PC-9 (cell line): ENCODE results near the gene CDADC1. TPM values are rescaled to one million over a fixed set of nuclear protein-coding genes. Genes with fewer than 3 reads are reported as not detected.

Experiments used
- BruUV-seq: library from RNA; stranded (reverse); fragments of 400-500 nt; replicated peaks from 2 replicates; lab custom pipeline; 2021; lab: Mats Ljungman, UMichigan
- CTCF ChIA-PET: fragments of 300-600 bp; sonication (Branson Sonifier 250); formaldehyde crosslinking; loops from one replicate; lab custom pipeline; 2022; ENCODE audit warnings: antibody characterized with exemption; lab: Charles Lee
- POLR2A ChIA-PET: fragments of 300-600 bp; sonication (Branson Sonifier 250); formaldehyde crosslinking; loops from one replicate; lab custom pipeline; 2022; ENCODE audit warnings: antibody characterized with exemption; ENCODE audit not compliant: unreplicated experiment; lab: Charles Lee
- DNase-seq, 2 experiments: peaks; one replicate each; pipeline versions ENCODE4 v3.0.0 to v3.0.0-alpha.2; 2015 to 2022; ENCODE audit warnings: mixed read lengths in 1 of 2
- H2AFZ ChIP-seq: fragments of 200-600 bp; sonication (generic); 2 replicates; pipeline ENCODE4 v1.8.1; 2017; ENCODE audit warnings: antibody characterized with exemption
- H3F3A ChIP-seq: fragments of 200-600 bp; sonication (generic); 2 replicates; pipeline ENCODE4 v1.8.1; 2017; ENCODE audit warnings: antibody characterized with exemption, mild to moderate bottlenecking, low read depth; ENCODE audit not compliant: insufficient read depth
- H3K27ac ChIP-seq: fragments of 200-600 bp; sonication (generic); 2 replicates; pipeline ENCODE4 v1.6.1; 2016; ENCODE audit warnings: mixed run types
- H3K27me3 ChIP-seq: fragments of 200-600 bp; sonication (generic); 2 replicates; pipeline ENCODE4 v1.6.1; 2016; ENCODE audit warnings: low read depth, mixed run types; ENCODE audit not compliant: insufficient read depth
- H3K36me3 ChIP-seq: fragments of 200-600 bp; sonication (generic); 2 replicates; pipeline ENCODE4 v1.6.1; 2016; ENCODE audit warnings: low read depth, mixed run types
- H3K4me1 ChIP-seq: fragments of 200-600 bp; sonication (generic); replicated peaks from 2 replicates; pipeline ENCODE4 v1.6.1; 2016; ENCODE audit warnings: mixed run types; ENCODE audit not compliant: insufficient read depth
- H3K4me2 ChIP-seq: fragments of 200-600 bp; sonication (generic); 2 replicates; pipeline ENCODE4 v1.6.1; 2017; ENCODE audit warnings: mixed run types
- H3K4me3 ChIP-seq: fragments of 200-600 bp; sonication (generic); 2 replicates; pipeline ENCODE4 v1.6.1; 2016; ENCODE audit warnings: mixed run types
- H3K79me2 ChIP-seq: fragments of 200-600 bp; sonication (generic); 2 replicates; pipeline ENCODE4 v1.6.1; 2017; ENCODE audit warnings: low read depth, mixed run types
- H3K9me2 ChIP-seq: fragments of 200-600 bp; sonication (generic); 2 replicates; pipeline ENCODE4 v1.8.1; 2017; ENCODE audit warnings: mild to moderate bottlenecking; ENCODE audit not compliant: insufficient read depth
- H3K9me3 ChIP-seq: fragments of 200-600 bp; sonication (generic); 2 replicates; pipeline ENCODE4 v1.8.1; 2016; ENCODE audit warnings: low read depth; ENCODE audit not compliant: insufficient read depth
- H4K20me1 ChIP-seq: fragments of 200-600 bp; sonication (generic); 2 replicates; pipeline ENCODE4 v1.8.1; 2017; ENCODE audit not compliant: insufficient read depth
- CTCF ChIP-seq: fragments of 200-600 bp; sonication (generic); conservative IDR thresholded peaks from 2 replicates; pipeline ENCODE4 v1.6.1; 2017; ENCODE audit warnings: mixed run types, antibody characterized with exemption, mild to moderate bottlenecking, moderate library complexity
- EZH2 ChIP-seq: fragments of 200-600 bp; sonication (generic); IDR thresholded peaks from 2 replicates; pipeline ENCODE4 v1.8.0; 2017; ENCODE audit warnings: antibody characterized with exemption, low read depth
- intact Hi-C: fragments of 100-400 bp; cut with micrococcal nuclease; formaldehyde crosslinking; loops from one replicate; pipeline ENCODE4 v1.10.0; 2022; ENCODE audit not compliant: unreplicated experiment
- total RNA-seq: library from RNA; stranded (reverse); gene quantifications from 2 replicates; pipeline ENCODE4 v1.2.3, GENCODE V29; 2021

CDADC1 gene
- total RNA-seq, 1 experiment from 2014 or later = 12.4 TPM

GRCh38 chr13:49235856-49236431, 11.8 kb upstream of the CDADC1 start:
- intact Hi-C loops = no loop called here
- POLR2A ChIA-PET = no interaction called here

GRCh38 chr13:49238621-49239020, 9.1 kb upstream of the CDADC1 start:
- TF ChIP-seq EZH2 (no peak), CTCF (no peak)

More at GRCh38 chr13:49235856-49236431, 11.8 kb upstream of the CDADC1 start:
- peaks cover 39% of the 10 kb centered on the region for H3K27me3 ChIP-seq
- CTCF ChIA-PET = no interaction called here
- no peaks in the 10 kb centered on the region for H3K9me3 ChIP-seq
- H3F3A ChIP-seq = 0 out of 2 replicates have a peak, but pooled peaks cover 11% of the 10 kb centered on the region
- H4K20me1 ChIP-seq = no peaks in the 10 kb centered on the region
- H3K27ac ChIP-seq = no peak overlapping the region
- no peak overlapping the region for H3K4me3 ChIP-seq
- no peak for DNase-seq
- no peaks in the 10 kb centered on the region for H3K79me2 ChIP-seq
- TF ChIP-seq CTCF (no peak), EZH2 (no peak)
- H3K36me3 ChIP-seq = no peaks in the 10 kb centered on the region
- no peak overlapping the region for H2AFZ ChIP-seq
- BruUV-seq = no TSS peak
- H3K9me2 ChIP-seq = no peaks in the 10 kb centered on the region
- H3K4me2 ChIP-seq = no peak overlapping the region
- H3K4me1 ChIP-seq = peaks cover 8% of the 10 kb centered on the region; the same call in 1 of the 2 replicates

GRCh38 chr13:49240017-49240416, 7.7 kb upstream of the CDADC1 start:
- no peak overlapping the region for H3K4me3 ChIP-seq
- no peaks in the 10 kb centered on the region for H3K9me3 ChIP-seq
- no TSS peak for BruUV-seq
- POLR2A ChIA-PET = no interaction called here
- H3K4me1 ChIP-seq = peaks cover 8% of the 10 kb centered on the region; the same call in 1 of the 2 replicates
- H3K79me2 ChIP-seq = no peaks in the 10 kb centered on the region
- no peaks in the 10 kb centered on the region for H3K36me3 ChIP-seq
- DNase-seq = no peak
- H3K4me2 ChIP-seq = no peak overlapping the region
- H3K27me3 ChIP-seq = peaks cover 60% of the 10 kb centered on the region
- CTCF ChIA-PET = interaction anchor here (1.2 kb wide), 1 partner anchor 8 kb away, joined by 3 read pairs; no protein-coding TSS in a partner anchor
- 0 out of 2 replicates have a peak, but pooled peaks cover 11% of the 10 kb centered on the region for H3F3A ChIP-seq
- intact Hi-C loops = no loop called here
- no peaks in the 10 kb centered on the region for H3K9me2 ChIP-seq
- no peaks in the 10 kb centered on the region for H4K20me1 ChIP-seq
- H3K27ac ChIP-seq = no peak overlapping the region
- TF ChIP-seq EZH2 = no peak
- peak; percentile 49; the same call in 1 of the 2 replicates for TF ChIP-seq CTCF
- H2AFZ ChIP-seq = no peak overlapping the region

More at GRCh38 chr13:49238621-49239020, 9.1 kb upstream of the CDADC1 start:
- Histone ChIP-seq H4K20me1 (no peaks in the 10 kb centered on the region), H3K4me3 (no peak overlapping the region), H3K4me2 (0 out of 2 replicates have a peak overlapping the region, but pooled peaks have one; percentile 4), H3K9me3 (no peaks in the 10 kb centered on the region), H3K27me3 (peaks cover 51% of the 10 kb centered on the region), H3K4me1 (peaks cover 8% of the 10 kb centered on the region; the same call in 1 of the 2 replicates), H3K9me2 (no peaks in the 10 kb centered on the region), H3K36me3 (no peaks in the 10 kb centered on the region), H2AFZ (no peak overlapping the region), H3F3A (0 out of 2 replicates have a peak, but pooled peaks cover 11% of the 10 kb centered on the region), H3K27ac (no peak overlapping the region), H3K79me2 (no peaks in the 10 kb centered on the region)
- ChIA-PET POLR2A (interaction anchor here (0.6 kb wide), 1 partner anchor 470 kb away, joined by 5 read pairs; no protein-coding TSS in a partner anchor), CTCF (no interaction called here)
- intact Hi-C loops = loop anchor here (2.0 kb wide), 1 partner anchor 176 kb away; no protein-coding TSS in a partner anchor
- DNase-seq = peak; percentile 71 to 93
- BruUV-seq = no TSS peak
